GM12878 (cell line): ENCODE results near the gene OR2A5.

ENCODE experiments used
- IKZF1 ChIP-seq: fragments of 450-650 bp; conservative IDR thresholded peaks from 2 replicates; pipeline ENCODE4 v1.6.1; 2017; ENCODE audit warnings: antibody characterized with exemption, mild to moderate bottlenecking
- KDM1A ChIP-seq: fragments of 200-600 bp; sonication (generic); IDR thresholded peaks from 2 replicates; pipeline ENCODE4 v1.6.1; 2016; ENCODE audit warnings: borderline replicate concordance
- SRF ChIP-seq, 2 experiments: IDR thresholded peaks; 2 replicates each; pipeline ENCODE4 v1.6.1; 2011; ENCODE audit warnings: low read depth in 2 of 2, low read length in 2 of 2, mild to moderate bottlenecking in 1 of 2, moderate library complexity in 1 of 2
- ZBTB4 ChIP-seq: fragments of 450-650 bp; formaldehyde crosslinking; IDR thresholded peaks from 2 replicates; pipeline ENCODE4 v1.4.0; 2022; ENCODE audit warnings: mild to moderate bottlenecking, moderate library complexity

- no peak for TF ChIP-seq SRF (IDR thresholded peaks at IDR 0.05; ENCODE audit: low read depth in 2 of 2, low read length in 2 of 2)
- TF ChIP-seq KDM1A = no peak
- no peak for TF ChIP-seq ZBTB4 (CRISPR knock-in tag)
- no peak for TF ChIP-seq IKZF1
Measured at GRCh38 chr7:144057954-144058353, 9.2 kb downstream of the OR2A5 start.
